Trophoblast cell (in vitro differentiated cells and primary cell): ENCODE data around the gene PPARG.
A peak's percentile ranks its signal among the peaks of the same experiment; 100 is the strongest.

ENCODE experiments used
- DNase-seq, 2 donors: peaks; one replicate each; pipeline ENCODE4 v3.0.0-alpha.2; 2016
- H2AFZ ChIP-seq: 2 replicates; pipeline ENCODE4 v1.6.1; 2013; ENCODE audit warnings: low read length, moderate library complexity, mild to moderate bottlenecking; ENCODE audit not compliant: insufficient read depth, poor library complexity
- H2AK5ac ChIP-seq: 2 replicates; pipeline ENCODE4 v1.6.1; 2013; ENCODE audit warnings: mild to moderate bottlenecking, low read length
- H2BK120ac ChIP-seq: 2 replicates; pipeline ENCODE4 v1.6.1; 2013; ENCODE audit warnings: low read length, mild to moderate bottlenecking, moderate library complexity; ENCODE audit not compliant: insufficient read depth, poor library complexity
- H2BK12ac ChIP-seq: 2 replicates; pipeline ENCODE4 v1.6.1; 2013; ENCODE audit warnings: mild to moderate bottlenecking, low read length, moderate library complexity
- H2BK5ac ChIP-seq: 2 replicates; pipeline ENCODE4 v1.6.1; 2013; ENCODE audit warnings: low read length, low read depth, moderate library complexity, mild to moderate bottlenecking; ENCODE audit not compliant: poor library complexity
- H3K14ac ChIP-seq: 2 replicates; pipeline ENCODE4 v1.6.1; 2013; ENCODE audit warnings: mild to moderate bottlenecking, low read length
- H3K18ac ChIP-seq: 2 replicates; pipeline ENCODE4 v1.6.1; 2013; ENCODE audit warnings: mild to moderate bottlenecking, low read length
- H3K23ac ChIP-seq: 2 replicates; pipeline ENCODE4 v1.6.1; 2013; ENCODE audit warnings: low read length
- H3K27ac ChIP-seq: 2 replicates; pipeline ENCODE4 v1.5.1; 2013; ENCODE audit warnings: low read depth, mild to moderate bottlenecking, inconsistent platforms, low read length, moderate library complexity
- H3K27me3 ChIP-seq: 2 replicates; pipeline ENCODE4 v1.6.1; 2013; ENCODE audit warnings: inconsistent platforms, mild to moderate bottlenecking, low read length, moderate library complexity; ENCODE audit not compliant: insufficient read depth
- H3K36me3 ChIP-seq, 2 experiments: 1 replicate in 1 of 2; 2 replicates in 1 of 2; pipeline ENCODE4 v1.6.1; 2013; ENCODE audit warnings: low read length in 2 of 2, mild to moderate bottlenecking in 2 of 2, moderate library complexity in 1 of 2; ENCODE audit not compliant: insufficient read depth in 2 of 2, control insufficient read depth in 1 of 2
- H3K4ac ChIP-seq: 2 replicates; pipeline ENCODE4 v1.6.1; 2013; ENCODE audit warnings: low read depth, mild to moderate bottlenecking, low read length, moderate library complexity
- H3K4me1 ChIP-seq, 2 experiments: 1 replicate in 1 of 2; 2 replicates in 1 of 2; pipeline ENCODE4 v1.6.1; 2013; ENCODE audit warnings: low read length in 2 of 2, mild to moderate bottlenecking in 2 of 2, moderate library complexity in 1 of 2; ENCODE audit not compliant: insufficient read depth in 2 of 2, control insufficient read depth in 1 of 2
- H3K4me2 ChIP-seq: 2 replicates; pipeline ENCODE4 v1.6.1; 2013; ENCODE audit warnings: inconsistent platforms, mild to moderate bottlenecking, low read length, moderate library complexity
- H3K4me3 ChIP-seq: 2 replicates; pipeline ENCODE4 v1.5.1; 2013; ENCODE audit warnings: mild to moderate bottlenecking, low read depth, low read length, inconsistent platforms
- H3K79me1 ChIP-seq: one replicate; pipeline ENCODE4 v1.6.1; 2013; ENCODE audit warnings: low read length
- H3K79me2 ChIP-seq: 2 replicates; pipeline ENCODE4 v1.6.1; 2013; ENCODE audit warnings: low read length, mild to moderate bottlenecking; ENCODE audit not compliant: control insufficient read depth, insufficient read depth, poor library complexity
- H3K9ac ChIP-seq: 2 replicates; pipeline ENCODE4 v1.6.1; 2013; ENCODE audit warnings: mild to moderate bottlenecking, low read length
- H3K9me3 ChIP-seq: 2 replicates; pipeline ENCODE4 v1.6.1; 2013; ENCODE audit warnings: low read depth, mild to moderate bottlenecking, control low read depth, inconsistent platforms, low read length; ENCODE audit not compliant: insufficient read depth
- H4K12ac ChIP-seq: 2 replicates; pipeline ENCODE4 v1.6.1; 2013; ENCODE audit warnings: low read depth, mild to moderate bottlenecking, low read length, moderate library complexity
- H4K8ac ChIP-seq: 2 replicates; pipeline ENCODE4 v1.6.1; 2013; ENCODE audit warnings: low read depth, mild to moderate bottlenecking, low read length, moderate library complexity
- H4K91ac ChIP-seq: one replicate; pipeline ENCODE4 v1.6.1; 2013; ENCODE audit warnings: low read depth, mild to moderate bottlenecking, low read length, moderate library complexity
- WGBS: extraction: QIAGEN DNeasy Blood & Tissue Kit; methylation state at CpG from one replicate; pipeline ENCODE4 v1.1.7; 2013; ENCODE audit warnings: missing lambda C conversion rate; ENCODE audit not compliant: insufficient read length, insufficient coverage; ENCODE audit errors: extremely low coverage; 5-methylcytosine and 5-hydroxymethylcytosine counted together

Gene PPARG

DNA sequence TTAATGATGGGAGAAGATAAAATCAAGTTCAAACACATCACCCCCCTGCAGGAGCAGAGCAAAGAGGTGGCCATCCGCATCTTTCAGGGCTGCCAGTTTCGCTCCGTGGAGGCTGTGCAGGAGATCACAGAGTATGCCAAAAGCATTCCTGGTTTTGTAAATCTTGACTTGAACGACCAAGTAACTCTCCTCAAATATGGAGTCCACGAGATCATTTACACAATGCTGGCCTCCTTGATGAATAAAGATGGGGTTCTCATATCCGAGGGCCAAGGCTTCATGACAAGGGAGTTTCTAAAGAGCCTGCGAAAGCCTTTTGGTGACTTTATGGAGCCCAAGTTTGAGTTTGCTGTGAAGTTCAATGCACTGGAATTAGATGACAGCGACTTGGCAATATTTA lies 127.9 kb downstream of the PPARG start:
- H3K9ac ChIP-seq: no peak overlapping the region
- H3K9me3 ChIP-seq: no peaks in the 10 kb centered on the region
- no peak overlapping the region for H3K4me2 ChIP-seq
- no CpG with 5 or more reads among the region's 8 CpGs for WGBS
- H3K36me3 ChIP-seq: peaks cover 4 to 6% of the 10 kb centered on the region in 2 experiments
- no peak overlapping the region for H2BK12ac ChIP-seq
- DNase-seq: no peak
- no peak overlapping the region for H3K23ac ChIP-seq
- H2AFZ ChIP-seq: no peak overlapping the region
- H4K8ac ChIP-seq: no peak overlapping the region
- H3K18ac ChIP-seq: no peak overlapping the region
- H3K79me1 ChIP-seq: no peaks in the 10 kb centered on the region
- H2AK5ac ChIP-seq: no peak overlapping the region
- no peak overlapping the region for H2BK5ac ChIP-seq
- no peak overlapping the region for H3K14ac ChIP-seq
- H3K4me1 ChIP-seq: no peaks in the 10 kb centered on the region
- no peak overlapping the region for H3K4me3 ChIP-seq
- H2BK120ac ChIP-seq: no peak overlapping the region
- H3K4ac ChIP-seq: no peak overlapping the region
- H3K27me3 ChIP-seq: no peaks in the 10 kb centered on the region
- no peak overlapping the region for H3K27ac ChIP-seq
- no peak overlapping the region for H4K91ac ChIP-seq
- H4K12ac ChIP-seq: no peak overlapping the region
- no peaks in the 10 kb centered on the region for H3K79me2 ChIP-seq

DNA sequence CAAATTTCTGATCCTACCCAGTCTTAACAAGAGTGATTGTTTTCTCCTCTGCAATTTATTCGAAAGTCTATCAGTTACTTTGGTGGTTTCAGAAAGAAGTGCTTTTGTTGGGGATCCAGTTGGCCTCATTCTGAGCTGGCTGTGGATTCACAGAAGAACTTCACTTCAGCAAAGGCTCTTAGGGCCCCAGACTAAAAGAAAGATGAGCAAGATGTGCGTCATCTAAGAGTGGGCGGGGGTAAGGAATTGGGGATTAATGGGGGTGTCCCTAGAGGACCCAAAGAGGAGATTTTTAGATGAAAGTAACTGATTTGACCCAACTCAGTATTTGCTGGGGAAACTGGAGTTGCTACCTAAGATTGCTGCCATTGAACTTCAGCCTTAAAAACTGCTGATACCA lies 131.5 kb downstream of the PPARG start:
- H3K18ac ChIP-seq: no peak overlapping the region
- H3K9ac ChIP-seq: no peak overlapping the region
- no peak overlapping the region for H4K8ac ChIP-seq
- no peak overlapping the region for H3K4me2 ChIP-seq
- no peak overlapping the region for H3K14ac ChIP-seq
- H2BK5ac ChIP-seq: no peak overlapping the region
- no peak overlapping the region for H4K91ac ChIP-seq
- no peaks in the 10 kb centered on the region for H3K79me2 ChIP-seq
- H3K79me1 ChIP-seq: no peaks in the 10 kb centered on the region
- WGBS: no CpG with 5 or more reads among the region's 3 CpGs
- H2AK5ac ChIP-seq: no peak overlapping the region
- H3K4ac ChIP-seq: no peak overlapping the region
- no peak for DNase-seq
- H3K4me1 ChIP-seq: peaks cover under 1 to 4% of the 10 kb centered on the region in 2 experiments
- H4K12ac ChIP-seq: no peak overlapping the region
- H2BK120ac ChIP-seq: no peak overlapping the region
- no peak overlapping the region for H2AFZ ChIP-seq
- no peak overlapping the region for H2BK12ac ChIP-seq
- H3K4me3 ChIP-seq: no peak overlapping the region
- no peak overlapping the region for H3K27ac ChIP-seq
- H3K27me3 ChIP-seq: no peaks in the 10 kb centered on the region
- no peak overlapping the region for H3K23ac ChIP-seq
- H3K36me3 ChIP-seq: peaks cover 9 to 14% of the 10 kb centered on the region in 2 experiments
- H3K9me3 ChIP-seq: no peaks in the 10 kb centered on the region

DNA sequence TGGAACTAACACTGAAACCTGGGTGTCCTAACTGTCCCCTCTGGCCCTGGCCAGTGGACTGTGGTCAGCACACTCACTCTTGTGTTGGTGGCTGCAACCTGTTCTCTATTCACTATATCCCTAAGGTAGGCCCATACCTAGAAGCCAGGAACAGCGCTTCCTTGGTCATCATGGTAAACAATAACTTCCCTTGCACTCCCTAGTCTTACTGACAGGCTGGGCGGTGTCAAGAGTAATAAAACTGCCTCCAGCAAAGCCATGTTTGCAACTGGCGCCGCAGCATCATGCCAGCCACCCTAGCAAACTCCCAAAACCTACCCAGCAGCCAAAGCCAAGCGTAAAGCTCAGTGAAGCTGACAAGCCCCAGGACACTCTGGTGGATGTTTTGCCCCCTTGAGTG lies 132.3 kb downstream of the PPARG start:
- WGBS: no CpG with 5 or more reads among the region's 5 CpGs
- Histone ChIP-seq H3K9ac (no peak overlapping the region), H3K4me1 (peaks cover 4 to 6% of the 10 kb centered on the region in 2 experiments), H3K4me3 (no peak overlapping the region), H3K9me3 (no peaks in the 10 kb centered on the region), H3K36me3 (peaks cover 14 to 16% of the 10 kb centered on the region in 2 experiments), H2AK5ac (no peak overlapping the region), H4K8ac (no peak overlapping the region), H2BK5ac (no peak overlapping the region), H3K14ac (no peak overlapping the region), H2BK120ac (no peak overlapping the region), H3K27me3 (no peaks in the 10 kb centered on the region), H2AFZ (no peak overlapping the region), H3K4me2 (no peak overlapping the region), H3K4ac (no peak overlapping the region), H3K18ac (no peak overlapping the region), H3K79me2 (no peaks in the 10 kb centered on the region), H3K23ac (no peak overlapping the region), H3K79me1 (no peaks in the 10 kb centered on the region), H2BK12ac (no peak overlapping the region), H3K27ac (no peak overlapping the region), H4K12ac (no peak overlapping the region), H4K91ac (no peak overlapping the region)
- DNase-seq: no peak

DNA sequence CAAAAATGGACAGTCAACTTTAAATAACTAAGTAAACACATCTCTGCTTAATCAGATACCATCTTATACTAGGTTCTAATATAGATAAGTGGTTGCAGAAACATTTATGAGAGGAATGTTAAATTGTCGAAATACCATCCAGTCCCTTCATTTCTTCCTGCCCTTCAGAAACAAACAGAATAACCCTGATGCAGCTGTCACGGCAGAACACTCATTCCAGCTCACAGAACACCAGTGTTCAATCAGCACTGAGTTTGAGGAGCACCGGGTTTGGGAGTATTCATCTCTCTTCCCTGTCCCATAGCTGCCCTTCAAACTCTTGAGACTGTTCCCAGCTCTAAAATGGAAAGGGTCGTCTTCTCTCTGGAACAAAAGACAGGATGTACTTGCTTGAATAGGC lies 134.3 kb downstream of the PPARG start:
- Histone ChIP-seq H3K27me3 (no peaks in the 10 kb centered on the region), H2BK5ac (no peak overlapping the region), H3K14ac (no peak overlapping the region), H3K18ac (no peak overlapping the region), H2BK12ac (no peak overlapping the region), H3K4me2 (no peak overlapping the region), H3K9ac (no peak overlapping the region), H3K36me3 (peaks cover 14 to 16% of the 10 kb centered on the region in 2 experiments), H3K79me2 (no peaks in the 10 kb centered on the region), H3K4ac (no peak overlapping the region), H4K91ac (no peak overlapping the region), H3K23ac (no peak overlapping the region), H4K12ac (no peak overlapping the region), H2AK5ac (no peak overlapping the region), H3K27ac (no peak overlapping the region), H3K4me3 (no peak overlapping the region), H3K4me1 (peaks cover 4 to 6% of the 10 kb centered on the region in 2 experiments), H3K79me1 (no peaks in the 10 kb centered on the region), H2BK120ac (no peak overlapping the region), H2AFZ (no peak overlapping the region), H4K8ac (no peak overlapping the region), H3K9me3 (no peaks in the 10 kb centered on the region)
- peak in 1 of 2 donors; percentile 42 for DNase-seq
- no CpG with 5 or more reads among the region's 4 CpGs for WGBS
